GM12878 (cell line): ENCODE results near the gene MMP3. TPM values are rescaled to one million over a fixed set of nuclear protein-coding genes. Genes with fewer than 3 reads are reported as not detected.

Experiments
- CREB1 ChIP-seq: IDR thresholded peaks from 2 replicates; pipeline ENCODE4 v1.6.1; 2012; ENCODE audit warnings: low read depth, mild to moderate bottlenecking, inconsistent platforms
- DPF2 ChIP-seq: fragments of 450-650 bp; IDR thresholded peaks from 2 replicates; pipeline ENCODE4 v1.6.1; 2017; ENCODE audit warnings: mild to moderate bottlenecking
- EED ChIP-seq: sonication (generic); IDR thresholded peaks from 2 replicates; pipeline ENCODE4 v1.6.1; 2016; ENCODE audit warnings: antibody characterized with exemption, low read depth
- FOXM1 ChIP-seq: IDR thresholded peaks from 2 replicates; pipeline ENCODE4 v1.6.1; 2012; ENCODE audit warnings: low read depth, mild to moderate bottlenecking, inconsistent platforms, low read length, moderate library complexity
- GATAD2B ChIP-seq: fragments of 450-650 bp; conservative IDR thresholded peaks from 2 replicates; pipeline ENCODE4 v1.6.1; 2017; ENCODE audit warnings: low read depth, mild to moderate bottlenecking, moderate library complexity
- IKZF1 ChIP-seq: fragments of 450-650 bp; conservative IDR thresholded peaks from 2 replicates; pipeline ENCODE4 v1.6.1; 2017; ENCODE audit warnings: antibody characterized with exemption, mild to moderate bottlenecking
- IKZF2 ChIP-seq, 2 experiments: fragments of 450-650 bp; IDR thresholded peaks; 2 replicates each; pipeline ENCODE4 v1.6.1; 2017; ENCODE audit warnings: mild to moderate bottlenecking in 2 of 2, moderate library complexity in 2 of 2
- IRF4 ChIP-seq: IDR thresholded peaks from 2 replicates; pipeline ENCODE4 v1.6.1; 2011; ENCODE audit warnings: low read depth, low read length
- JUNB ChIP-seq: IDR thresholded peaks from 2 replicates; pipeline ENCODE4 v1.6.1; 2016; ENCODE audit warnings: antibody characterized with exemption, mild to moderate bottlenecking
- MTA2 ChIP-seq: fragments of 450-650 bp; IDR thresholded peaks from 2 replicates; pipeline ENCODE4 v1.6.1; 2016; ENCODE audit warnings: low read depth, mild to moderate bottlenecking, moderate library complexity
- NBN ChIP-seq: fragments of 450-650 bp; IDR thresholded peaks from 2 replicates; pipeline ENCODE4 v1.6.1; 2016
- NFIC ChIP-seq: IDR thresholded peaks from 2 replicates; pipeline ENCODE4 v1.6.1; 2012; ENCODE audit warnings: low read depth, mild to moderate bottlenecking, inconsistent platforms, low read length, moderate library complexity
- RFX5 ChIP-seq: IDR thresholded peaks from 2 replicates; pipeline ENCODE4 v1.6.1; 2011; ENCODE audit warnings: low read depth, low read length, improper control_type of control experiment
- RUNX3 ChIP-seq: IDR thresholded peaks from 2 replicates; pipeline ENCODE4 v1.6.1; 2012; ENCODE audit warnings: low read length, inconsistent platforms
- TCF7 ChIP-seq: IDR thresholded peaks from 2 replicates; pipeline ENCODE4 v1.6.1; 2014; ENCODE audit warnings: antibody characterized with exemption, borderline replicate concordance
- ZBED1 ChIP-seq: IDR thresholded peaks from 2 replicates; pipeline ENCODE4 v1.6.1; 2016; ENCODE audit warnings: borderline replicate concordance
- polyA plus RNA-seq, 11 experiments: library from polyadenylated mRNA; depleted of rRNA in 4 of 11; unstranded in 6 of 11; stranded (reverse) in 5 of 11; fragments of >200 nt; fragmentation: Nextera tagmentation in 4 of 11; fragmentation: Illumina TruSeq in 1 of 11; extraction: Ambion mirVana in 4 of 11; extraction: Trizol in 1 of 11; gene quantifications; 1 replicate in 1 of 11; 2 replicates in 10 of 11; pipeline versions ENCODE4 v1.2.1 to v1.2.3, GENCODE V29; 2011 to 2016; ENCODE audit warnings: inconsistent platforms in 2 of 11, missing spikeins in 2 of 11, low read depth in 1 of 11
- total RNA-seq, 4 experiments: library from RNA; depleted of rRNA in 3 of 4; stranded (reverse); fragments of >200 nt in 3 of 4; fragmentation: Illumina TruSeq in 1 of 4; extraction: Trizol in 1 of 4; gene quantifications; 2 replicates each; pipeline versions ENCODE4 v1.2.1 to v1.2.3, GENCODE V29; 2013 to 2021
- TF ChIP-seq, protein P1 (sequence below): IDR thresholded peaks from 2 replicates; pipeline ENCODE4 v1.6.1; 2011; ENCODE audit warnings: low read depth, low read length, improper control_type of control experiment, borderline replicate concordance
- TF ChIP-seq, protein P2 (sequence below): IDR thresholded peaks from 2 replicates; pipeline ENCODE4 v1.6.1; 2012; ENCODE audit warnings: low read length, inconsistent platforms
- TF ChIP-seq, protein P3 (sequence below): fragments of 450-650 bp; IDR thresholded peaks from 2 replicates; pipeline ENCODE4 v1.6.1; 2017; ENCODE audit warnings: low read depth, mild to moderate bottlenecking, moderate library complexity
- TF ChIP-seq, protein P4 (sequence below): IDR thresholded peaks from 2 replicates; pipeline ENCODE4 v1.6.1; 2012; ENCODE audit warnings: improper control_type of control experiment, low read depth, low read length; ENCODE audit not compliant: insufficient replicate concordance
- TF ChIP-seq, protein P5 (sequence below): fragments of 450-650 bp; IDR thresholded peaks from 2 replicates; pipeline ENCODE4 v1.6.1; 2016; ENCODE audit warnings: mild to moderate bottlenecking

MMP3 gene
- total and polyA plus RNA-seq, 10 of the 15 experiments (the other 5 are each of a cell fraction or from before 2014, with no cell fraction given) = 0.02 to 1.2 TPM; not detected in 8

DNA sequence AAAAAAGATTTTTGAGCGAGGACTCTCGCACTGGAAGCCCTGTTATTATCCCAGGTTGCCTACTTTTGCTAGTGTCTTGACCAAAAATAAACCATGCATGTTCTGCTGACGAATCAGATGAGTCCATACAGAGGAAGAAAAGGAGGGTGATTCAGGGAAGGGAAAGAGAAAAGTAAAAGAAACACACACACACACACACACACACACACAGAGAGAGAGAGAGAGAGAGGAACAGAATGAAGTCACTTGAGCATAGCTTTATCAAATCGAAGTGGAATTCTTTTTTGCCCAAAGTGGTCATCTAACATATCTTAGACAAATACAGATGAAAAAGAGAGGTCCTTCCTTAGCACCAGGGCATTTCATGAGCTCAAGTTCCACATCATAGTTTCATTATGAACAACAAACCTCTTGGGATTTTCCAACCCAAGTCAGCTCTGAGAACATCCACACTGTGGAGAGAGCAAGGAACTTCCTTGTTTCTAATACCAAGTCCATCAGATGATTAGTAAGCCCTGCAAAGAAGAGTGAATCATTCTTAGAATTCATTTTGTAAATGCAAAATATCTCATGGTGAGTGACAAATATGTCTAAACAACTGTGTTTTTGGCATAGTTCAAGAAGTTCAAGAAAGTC is 39.1 kb upstream of the MMP3 start (continued):
- TF ChIP-seq, protein P1, sequence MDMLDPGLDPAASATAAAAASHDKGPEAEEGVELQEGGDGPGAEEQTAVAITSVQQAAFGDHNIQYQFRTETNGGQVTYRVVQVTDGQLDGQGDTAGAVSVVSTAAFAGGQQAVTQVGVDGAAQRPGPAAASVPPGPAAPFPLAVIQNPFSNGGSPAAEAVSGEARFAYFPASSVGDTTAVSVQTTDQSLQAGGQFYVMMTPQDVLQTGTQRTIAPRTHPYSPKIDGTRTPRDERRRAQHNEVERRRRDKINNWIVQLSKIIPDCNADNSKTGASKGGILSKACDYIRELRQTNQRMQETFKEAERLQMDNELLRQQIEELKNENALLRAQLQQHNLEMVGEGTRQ = no peak
- TF ChIP-seq NBN (peak; percentile 67), IRF4 (peak; percentile 42; the same call in 1 of the 2 replicates), IKZF1 (peak; percentile 88), DPF2 (peak; percentile 60), FOXM1 (peak; percentile 48; the same call in 1 of the 2 replicates), CREB1 (no peak), JUNB (peak; percentile 85), RFX5 (no peak), IKZF2 (IDR thresholded peaks at IDR 0.05) (peak; percentile 91 to 93), NFIC (peak; percentile 76; the same call in 1 of the 2 replicates), EED (peak; percentile 94), MTA2 (peak; percentile 19; the same call in 1 of the 2 replicates), ZBED1 (peak; percentile 43; the same call in 1 of the 2 replicates), GATAD2B (peak; percentile 75), TCF7 (0 out of 2 replicates have a peak, but pooled peaks have one; percentile 21), RUNX3 (peak; percentile 66; the same call in 1 of the 2 replicates)
- TF ChIP-seq, protein P2, sequence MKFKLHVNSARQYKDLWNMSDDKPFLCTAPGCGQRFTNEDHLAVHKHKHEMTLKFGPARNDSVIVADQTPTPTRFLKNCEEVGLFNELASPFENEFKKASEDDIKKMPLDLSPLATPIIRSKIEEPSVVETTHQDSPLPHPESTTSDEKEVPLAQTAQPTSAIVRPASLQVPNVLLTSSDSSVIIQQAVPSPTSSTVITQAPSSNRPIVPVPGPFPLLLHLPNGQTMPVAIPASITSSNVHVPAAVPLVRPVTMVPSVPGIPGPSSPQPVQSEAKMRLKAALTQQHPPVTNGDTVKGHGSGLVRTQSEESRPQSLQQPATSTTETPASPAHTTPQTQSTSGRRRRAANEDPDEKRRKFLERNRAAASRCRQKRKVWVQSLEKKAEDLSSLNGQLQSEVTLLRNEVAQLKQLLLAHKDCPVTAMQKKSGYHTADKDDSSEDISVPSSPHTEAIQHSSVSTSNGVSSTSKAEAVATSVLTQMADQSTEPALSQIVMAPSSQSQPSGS = peak; percentile 76
- TF ChIP-seq, protein P3, sequence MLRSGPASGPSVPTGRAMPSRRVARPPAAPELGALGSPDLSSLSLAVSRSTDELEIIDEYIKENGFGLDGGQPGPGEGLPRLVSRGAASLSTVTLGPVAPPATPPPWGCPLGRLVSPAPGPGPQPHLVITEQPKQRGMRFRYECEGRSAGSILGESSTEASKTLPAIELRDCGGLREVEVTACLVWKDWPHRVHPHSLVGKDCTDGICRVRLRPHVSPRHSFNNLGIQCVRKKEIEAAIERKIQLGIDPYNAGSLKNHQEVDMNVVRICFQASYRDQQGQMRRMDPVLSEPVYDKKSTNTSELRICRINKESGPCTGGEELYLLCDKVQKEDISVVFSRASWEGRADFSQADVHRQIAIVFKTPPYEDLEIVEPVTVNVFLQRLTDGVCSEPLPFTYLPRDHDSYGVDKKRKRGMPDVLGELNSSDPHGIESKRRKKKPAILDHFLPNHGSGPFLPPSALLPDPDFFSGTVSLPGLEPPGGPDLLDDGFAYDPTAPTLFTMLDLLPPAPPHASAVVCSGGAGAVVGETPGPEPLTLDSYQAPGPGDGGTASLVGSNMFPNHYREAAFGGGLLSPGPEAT = peak; percentile 40
- TF ChIP-seq, protein P4, sequence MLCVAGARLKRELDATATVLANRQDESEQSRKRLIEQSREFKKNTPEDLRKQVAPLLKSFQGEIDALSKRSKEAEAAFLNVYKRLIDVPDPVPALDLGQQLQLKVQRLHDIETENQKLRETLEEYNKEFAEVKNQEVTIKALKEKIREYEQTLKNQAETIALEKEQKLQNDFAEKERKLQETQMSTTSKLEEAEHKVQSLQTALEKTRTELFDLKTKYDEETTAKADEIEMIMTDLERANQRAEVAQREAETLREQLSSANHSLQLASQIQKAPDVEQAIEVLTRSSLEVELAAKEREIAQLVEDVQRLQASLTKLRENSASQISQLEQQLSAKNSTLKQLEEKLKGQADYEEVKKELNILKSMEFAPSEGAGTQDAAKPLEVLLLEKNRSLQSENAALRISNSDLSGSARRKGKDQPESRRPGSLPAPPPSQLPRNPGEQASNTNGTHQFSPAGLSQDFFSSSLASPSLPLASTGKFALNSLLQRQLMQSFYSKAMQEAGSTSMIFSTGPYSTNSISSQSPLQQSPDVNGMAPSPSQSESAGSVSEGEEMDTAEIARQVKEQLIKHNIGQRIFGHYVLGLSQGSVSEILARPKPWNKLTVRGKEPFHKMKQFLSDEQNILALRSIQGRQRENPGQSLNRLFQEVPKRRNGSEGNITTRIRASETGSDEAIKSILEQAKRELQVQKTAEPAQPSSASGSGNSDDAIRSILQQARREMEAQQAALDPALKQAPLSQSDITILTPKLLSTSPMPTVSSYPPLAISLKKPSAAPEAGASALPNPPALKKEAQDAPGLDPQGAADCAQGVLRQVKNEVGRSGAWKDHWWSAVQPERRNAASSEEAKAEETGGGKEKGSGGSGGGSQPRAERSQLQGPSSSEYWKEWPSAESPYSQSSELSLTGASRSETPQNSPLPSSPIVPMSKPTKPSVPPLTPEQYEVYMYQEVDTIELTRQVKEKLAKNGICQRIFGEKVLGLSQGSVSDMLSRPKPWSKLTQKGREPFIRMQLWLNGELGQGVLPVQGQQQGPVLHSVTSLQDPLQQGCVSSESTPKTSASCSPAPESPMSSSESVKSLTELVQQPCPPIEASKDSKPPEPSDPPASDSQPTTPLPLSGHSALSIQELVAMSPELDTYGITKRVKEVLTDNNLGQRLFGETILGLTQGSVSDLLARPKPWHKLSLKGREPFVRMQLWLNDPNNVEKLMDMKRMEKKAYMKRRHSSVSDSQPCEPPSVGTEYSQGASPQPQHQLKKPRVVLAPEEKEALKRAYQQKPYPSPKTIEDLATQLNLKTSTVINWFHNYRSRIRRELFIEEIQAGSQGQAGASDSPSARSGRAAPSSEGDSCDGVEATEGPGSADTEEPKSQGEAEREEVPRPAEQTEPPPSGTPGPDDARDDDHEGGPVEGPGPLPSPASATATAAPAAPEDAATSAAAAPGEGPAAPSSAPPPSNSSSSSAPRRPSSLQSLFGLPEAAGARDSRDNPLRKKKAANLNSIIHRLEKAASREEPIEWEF = no peak
- TF ChIP-seq, protein P5, sequence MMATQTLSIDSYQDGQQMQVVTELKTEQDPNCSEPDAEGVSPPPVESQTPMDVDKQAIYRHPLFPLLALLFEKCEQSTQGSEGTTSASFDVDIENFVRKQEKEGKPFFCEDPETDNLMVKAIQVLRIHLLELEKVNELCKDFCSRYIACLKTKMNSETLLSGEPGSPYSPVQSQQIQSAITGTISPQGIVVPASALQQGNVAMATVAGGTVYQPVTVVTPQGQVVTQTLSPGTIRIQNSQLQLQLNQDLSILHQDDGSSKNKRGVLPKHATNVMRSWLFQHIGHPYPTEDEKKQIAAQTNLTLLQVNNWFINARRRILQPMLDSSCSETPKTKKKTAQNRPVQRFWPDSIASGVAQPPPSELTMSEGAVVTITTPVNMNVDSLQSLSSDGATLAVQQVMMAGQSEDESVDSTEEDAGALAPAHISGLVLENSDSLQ = peak; percentile 23; the same call in 1 of the 2 replicates
